GM19324 (cell line): ENCODE data around the gene TK2.
A peak's percentile ranks its signal among the peaks of the same experiment; 100 is the strongest.
"Not testable (repeated sequence)": the region's sequence is repeated elsewhere in the genome, so short reads cannot be mapped to it uniquely, and the experiment has no call there.

Experiments used
- ATAC-seq: cut with Tn5 transposase; IDR thresholded peaks from one replicate; pipeline ENCODE4 v1.9.1; 2021; ENCODE audit warnings: mild to moderate bottlenecking, moderate library complexity; ENCODE audit not compliant: unreplicated experiment, low FRiP score

TK2 gene

DNA sequence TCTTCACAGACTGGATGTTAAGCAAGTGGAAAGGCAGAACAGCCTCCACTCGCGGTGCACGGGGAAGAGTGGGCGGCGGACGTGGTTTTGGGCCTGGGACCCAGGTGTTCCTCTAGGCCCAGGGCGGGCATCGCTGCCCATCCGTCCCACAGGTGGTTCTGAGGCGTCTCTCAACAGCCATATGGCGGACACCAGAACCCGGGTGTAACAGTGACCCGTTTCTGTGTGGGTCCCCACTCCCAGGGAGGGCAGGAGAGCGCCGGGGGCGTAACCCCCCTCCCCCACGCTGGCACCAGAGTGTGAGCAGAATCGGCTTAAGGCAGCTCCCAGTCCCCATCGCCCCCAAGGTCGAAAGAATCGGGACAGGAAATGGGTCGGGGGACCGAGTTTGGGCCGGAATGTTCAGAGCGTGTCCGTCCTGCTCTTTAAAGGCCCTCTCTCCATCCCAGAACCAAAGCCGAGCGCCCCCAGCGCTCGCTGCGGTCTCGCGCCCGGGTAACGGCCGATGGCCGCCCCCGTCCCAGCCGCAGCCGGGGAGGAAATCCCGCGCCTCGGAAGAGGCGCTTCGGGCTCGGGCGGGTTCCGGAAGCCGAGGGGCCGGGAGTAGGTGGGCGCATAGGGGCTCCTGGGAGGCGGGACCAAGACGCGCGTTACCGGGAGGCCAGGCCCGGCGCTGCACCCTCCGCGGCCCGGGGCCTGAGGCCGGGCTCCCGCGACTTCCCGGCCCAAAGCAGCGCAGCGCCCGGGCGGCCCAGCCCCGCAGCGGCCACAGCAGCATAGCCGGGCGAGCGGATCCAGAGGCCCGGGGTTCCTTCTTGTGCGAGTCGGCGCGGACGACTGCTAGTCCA is at the start of gene TK2:
TK2 (minus strand) TSS at position 839 of the 848 bp plus-strand sequence; CDS start at position 778, 61 bp downstream.
- no peak for ATAC-seq

DNA sequence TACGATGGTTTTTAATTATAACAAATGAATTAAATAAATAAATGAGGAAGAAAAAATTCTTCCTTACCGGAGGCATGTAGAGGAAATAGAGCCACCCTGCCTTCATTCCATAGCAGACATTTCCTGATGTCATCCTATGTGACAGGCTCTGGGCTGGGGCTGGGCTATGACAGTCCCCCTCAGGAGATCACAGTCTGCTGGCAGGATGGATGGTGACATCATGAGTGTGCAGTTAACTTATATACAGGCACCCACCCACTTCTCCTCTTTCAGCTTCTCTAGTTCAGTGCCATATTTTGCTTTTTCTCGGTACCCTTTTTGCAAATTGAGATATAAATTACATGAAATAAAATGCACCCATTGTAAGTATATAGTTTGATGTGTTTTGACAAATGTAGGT is 48.2 kb upstream of the TK2 start:
- no peak for ATAC-seq

DNA sequence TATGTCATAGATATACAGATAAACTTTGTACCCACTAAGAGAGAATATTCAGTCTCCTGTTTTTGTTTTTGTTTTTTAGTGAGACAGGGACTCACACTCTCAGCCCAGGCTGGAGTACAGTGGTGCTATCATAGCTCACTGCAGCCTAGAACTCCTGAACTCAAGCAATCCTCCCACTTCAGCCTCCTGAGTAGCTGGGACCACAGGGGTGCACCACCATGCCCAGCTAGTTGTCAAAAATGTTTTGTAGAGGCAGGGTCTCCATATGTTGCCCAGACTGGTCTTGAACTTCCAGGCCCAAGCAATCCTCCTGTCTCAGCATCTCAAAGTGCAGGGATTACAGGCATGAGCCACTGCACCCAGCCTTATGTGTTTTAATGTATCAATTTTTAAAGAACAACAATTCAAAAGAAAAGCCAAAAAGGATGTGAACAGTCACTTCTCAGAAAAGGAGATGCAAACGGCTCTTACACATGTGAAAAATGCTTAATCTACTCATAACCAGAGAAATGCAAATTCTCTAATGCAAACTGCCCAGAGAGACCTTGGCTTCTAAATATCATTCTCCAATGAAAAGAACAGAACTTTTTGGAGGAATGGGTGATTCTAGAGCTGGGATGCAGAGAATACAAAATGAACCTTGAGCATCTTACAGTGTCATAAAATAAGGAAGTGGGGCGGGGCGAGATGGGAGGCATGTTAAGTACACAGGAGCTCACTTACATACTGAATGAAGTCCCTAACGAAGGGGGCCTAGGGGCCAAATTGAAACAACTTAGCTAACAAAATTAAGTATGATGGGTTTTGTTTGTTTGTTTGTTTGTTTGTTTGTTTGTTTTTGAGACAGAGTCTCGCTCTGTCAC is 47.3 kb upstream of the TK2 start:
- ATAC-seq, result no peak

- not testable (repeated sequence) for ATAC-seq
Measured at GRCh38 chr16:66596559-66596958, 46.6 kb upstream of the TK2 start.

GRCh38 chr16:66594739-66595138 is 44.8 kb upstream of the TK2 start:
- ATAC-seq, result no peak

GRCh38 chr16:66592814-66593213 is 42.9 kb upstream of the TK2 start:
- no peak for ATAC-seq

DNA sequence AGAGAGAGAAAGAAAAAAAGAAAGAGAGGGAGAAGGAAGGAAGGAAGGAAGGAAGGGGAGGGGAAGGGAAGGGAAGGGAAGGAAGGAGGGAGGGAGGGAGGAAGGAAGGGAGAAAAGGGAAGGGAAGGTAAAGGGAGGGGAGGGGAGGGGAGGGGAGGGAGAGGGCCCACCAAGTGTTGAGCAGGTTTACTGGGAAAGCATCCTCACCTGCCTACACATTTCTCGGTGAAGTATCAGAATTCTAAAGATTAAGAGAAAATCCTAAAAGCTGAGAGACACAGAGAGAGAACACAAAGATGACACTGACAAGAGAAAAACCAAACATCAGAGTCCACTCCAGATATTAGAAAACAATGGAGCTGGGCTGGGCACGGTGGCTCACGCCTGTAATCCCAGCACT is 42.3 kb upstream of the TK2 start:
- ATAC-seq, result no peak

GRCh38 chr16:66591018-66591417 is 41.1 kb upstream of the TK2 start:
- ATAC-seq, result no peak

DNA sequence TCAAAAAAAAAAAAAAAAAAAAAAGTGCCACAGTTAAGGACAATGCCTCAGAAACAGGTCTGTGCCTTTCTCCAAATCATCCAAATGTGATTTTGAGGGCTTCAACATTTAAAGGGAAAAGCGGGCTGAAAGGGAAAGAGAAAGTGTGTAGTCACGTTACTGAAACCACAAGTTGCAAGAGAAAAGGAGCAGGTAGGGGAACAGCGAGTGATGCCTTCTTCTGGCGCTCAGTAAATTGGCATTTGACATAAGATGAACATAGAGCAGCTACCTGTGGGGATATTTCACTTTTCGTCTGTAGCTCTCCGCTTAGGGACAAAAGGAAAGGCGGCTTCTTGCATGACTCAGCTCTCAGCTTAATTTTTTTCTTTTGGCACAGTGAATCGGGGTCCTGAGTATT is 40.4 kb upstream of the TK2 start:
- no peak for ATAC-seq

DNA sequence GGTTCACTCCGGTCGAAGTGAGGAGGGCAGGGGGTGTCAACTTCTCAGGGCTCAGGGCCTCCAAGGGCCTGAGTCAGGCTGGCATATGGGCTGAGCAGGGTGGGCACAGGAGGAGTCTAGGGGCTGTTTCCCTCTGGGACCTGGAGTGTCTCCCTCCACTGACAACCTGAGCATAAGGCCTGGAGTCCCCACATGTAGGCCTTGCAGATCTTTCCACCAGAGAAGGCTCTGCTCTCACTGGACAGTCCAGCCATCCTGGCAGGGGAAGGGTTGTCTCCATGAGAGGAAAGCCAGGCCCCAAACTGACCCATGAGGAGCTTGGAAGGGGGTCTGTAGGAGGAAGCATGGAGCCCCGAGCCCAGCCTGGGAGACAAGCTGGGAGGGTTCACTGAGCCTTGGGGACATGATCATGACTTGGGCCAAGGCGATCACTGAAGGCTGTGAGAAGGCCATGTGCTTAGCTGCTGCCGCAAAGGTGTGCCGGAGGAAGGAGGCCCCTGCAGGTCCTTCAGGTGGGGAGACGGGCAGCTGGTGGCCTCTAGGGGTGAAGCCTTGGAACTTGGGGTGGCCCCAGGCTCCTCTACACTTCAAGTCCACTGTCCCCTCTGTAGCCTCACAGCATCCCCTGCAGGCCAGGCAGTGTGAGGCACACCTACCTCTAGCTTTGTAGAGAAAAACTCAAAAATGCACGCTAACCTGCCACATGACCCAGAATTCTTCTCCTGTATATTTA is 39.2 kb upstream of the TK2 start:
- ATAC-seq, result peak; percentile 73

GRCh38 chr16:66587881-66588600 is 38.1 kb upstream of the TK2 start:
- ATAC-seq, result no peak

- no peak for ATAC-seq
Measured at GRCh38 chr16:66585481-66586239, 35.7 kb upstream of the TK2 start.

- ATAC-seq, result no peak
Measured at GRCh38 chr16:66581246-66581952, 31.5 kb upstream of the TK2 start.

DNA sequence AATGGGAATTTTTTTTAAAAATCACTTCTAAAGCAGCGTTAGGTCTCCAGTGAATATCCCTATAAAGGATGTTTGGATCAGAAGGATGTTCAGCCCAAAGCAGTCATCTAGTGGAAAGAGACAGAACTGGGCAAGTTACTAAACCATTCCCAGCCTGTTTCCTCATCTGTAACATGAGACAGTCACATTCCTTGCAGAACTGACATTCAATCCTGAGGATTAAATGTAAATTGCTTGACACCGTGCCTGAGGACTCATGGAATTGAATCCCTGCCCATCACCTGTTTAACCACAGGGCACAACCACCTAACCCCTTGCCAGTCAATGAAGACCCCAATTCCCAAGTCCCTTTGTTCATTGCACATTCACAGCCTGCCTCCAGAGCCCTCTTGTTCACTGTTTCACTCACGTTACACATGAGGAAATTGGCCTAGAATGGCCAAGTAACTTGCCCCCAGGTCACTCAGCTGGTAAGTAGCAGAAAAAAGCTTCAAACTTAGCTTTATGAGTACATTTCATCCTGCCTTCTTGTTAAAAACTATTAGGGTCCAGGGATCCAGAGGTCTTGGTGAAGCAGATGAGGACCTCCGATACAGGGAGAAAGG is 30.8 kb upstream of the TK2 start:
- no peak for ATAC-seq

- no peak for ATAC-seq
Measured at GRCh38 chr16:66578651-66579531, 29.0 kb upstream of the TK2 start, which contains the start of gene CMTM2. TSS of gene CMTM2 (plus strand) at chr16:66579463. CDS start at chr16:66579608, 145 bp downstream.

- ATAC-seq, result no peak
Measured at GRCh38 chr16:66576296-66576695, 26.4 kb upstream of the TK2 start.

DNA sequence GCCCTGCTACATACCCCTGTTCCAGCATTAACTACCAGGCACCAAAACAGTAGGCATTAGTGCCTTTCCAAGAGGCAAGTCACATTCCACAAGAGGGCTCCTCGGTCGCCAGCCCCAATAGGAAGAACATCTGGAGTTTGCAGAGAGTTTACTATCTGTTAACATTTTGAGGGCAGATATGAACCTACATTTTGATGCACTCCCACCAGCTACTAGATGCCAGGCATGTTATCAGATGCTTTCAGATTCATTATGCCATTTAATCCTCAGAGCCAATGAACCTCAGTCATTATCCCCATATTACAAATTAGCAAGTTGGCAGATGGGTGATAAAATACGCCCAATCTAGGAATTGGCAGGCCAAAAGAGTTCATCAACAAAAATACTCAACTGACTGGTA is 25.1 kb upstream of the TK2 start:
- ATAC-seq, result no peak
